HepG2 (cell line): Measurements from ENCODE around the gene ALDH3B2. TPM values are rescaled to one million over a fixed set of nuclear protein-coding genes. Genes with fewer than 3 reads are reported as not detected.

Experiments used
- FOXJ3 ChIP-seq: sonication (generic); formaldehyde crosslinking; IDR thresholded peaks from 2 replicates; pipeline ENCODE4 v1.4.0; 2020; ENCODE audit warnings: missing genetic modification reagents, mild to moderate bottlenecking, borderline replicate concordance
- HNF1A ChIP-seq, 2 experiments: sonication (generic) in 1 of 2; formaldehyde crosslinking in 1 of 2; IDR thresholded peaks; 2 replicates each; pipeline versions ENCODE4 v1.4.0 to v1.6.1; 2016 to 2020; ENCODE audit warnings: borderline replicate concordance in 1 of 2, low read depth in 1 of 2, mild to moderate bottlenecking in 1 of 2, missing genetic modification reagents in 1 of 2
- NR2F2 ChIP-seq: IDR thresholded peaks from 2 replicates; pipeline ENCODE4 v1.6.1; 2012; ENCODE audit warnings: low read depth, inconsistent platforms, borderline replicate concordance
- ONECUT2 ChIP-seq: sonication (generic); formaldehyde crosslinking; IDR thresholded peaks from 2 replicates; pipeline ENCODE4 v1.4.0; 2020; ENCODE audit warnings: missing genetic modification reagents
- ZNF768 ChIP-seq: sonication (generic); formaldehyde crosslinking; IDR thresholded peaks from 2 replicates; pipeline ENCODE4 v1.4.0; 2020; ENCODE audit warnings: missing genetic modification reagents
- polyA plus RNA-seq, 8 experiments: library from polyadenylated mRNA; depleted of rRNA in 3 of 8; stranded (reverse) in 7 of 8; unstranded in 1 of 8; fragments of >200 nt; fragmentation: Illumina TruSeq in 4 of 8; extraction: Trizol in 4 of 8; gene quantifications; 2 replicates each; pipeline versions ENCODE4 v1.2.1 to v1.2.3, GENCODE V29; 2011 to 2016; ENCODE audit warnings: low read depth in 4 of 8, missing spikeins in 1 of 8, mixed read lengths in 1 of 8; ENCODE audit not compliant: insufficient read depth in 1 of 8
- total RNA-seq, 5 experiments: library from RNA; depleted of rRNA; stranded (reverse); fragments of >200 nt; fragmentation: Illumina TruSeq; extraction: Trizol; gene quantifications; 2 replicates each; pipeline ENCODE4 v1.2.3, GENCODE V29; 2016; ENCODE audit warnings: low read depth in 1 of 5

ALDH3B2 gene
- total and polyA plus RNA-seq, 2 of the 13 experiments (the other 11 are each of a cell fraction or from before 2014, with no cell fraction given), result not detected

GRCh38 chr11:67649634-67650510, 24.6 kb downstream of the ALDH3B2 start (continued):
- TF ChIP-seq NR2F2 (0 out of 2 replicates have a peak, but pooled peaks have one; percentile 7), ONECUT2 (no peak), ZNF768 (CRISPR knock-in tag) (peak; percentile 99), FOXJ3 (no peak), HNF1A (IDR thresholded peaks at IDR 0.05; ENCODE audit: low read depth) (no peak), HNF1A (CRISPR knock-in tag; IDR thresholded peaks at IDR 0.05; ENCODE audit: borderline replicate concordance) (0 out of 2 replicates have a peak, but pooled peaks have one; percentile 24)
